ENCODE data around the gene GPR55. TPM values are rescaled to one million over a fixed set of nuclear protein-coding genes. Genes with fewer than 3 reads are reported as not detected.

The GPR55 gene
- total and polyA plus RNA-seq, 2 of the 8 experiments (the other 6 are each of a cell fraction or from before 2014, with no cell fraction given) = not detected

GRCh38 chr2:230899786-230900185 lies 25.3 kb downstream of the GPR55 start:
- Histone ChIP-seq H4K20me1 (replicated peaks in 1 of 2; ENCODE audit: control insufficient read depth in 1 of 2, insufficient read depth in 2 of 2, low read length in 2 of 2) (no peaks in the 10 kb centered on the region), H3K4ac (replicated peaks; ENCODE audit: insufficient read length, low read depth, low read length) (no peak overlapping the region), H2BK20ac (ENCODE audit: low read length) (no peak overlapping the region), H4K5ac (ENCODE audit: insufficient read length, low read depth, low read length) (no peak overlapping the region), H2BK5ac (ENCODE audit: low read depth, low read length) (no peak overlapping the region), H2BK12ac (ENCODE audit: low read depth, low read length) (no peak overlapping the region), H2BK120ac (replicated peaks; ENCODE audit: low read depth, low read length) (no peak overlapping the region), H3K18ac (ENCODE audit: extremely low read depth, low read length) (no peak overlapping the region), H3K79me2 (ENCODE audit: control insufficient read depth in 1 of 2, insufficient read depth in 2 of 2, low read length in 2 of 2) (no peaks in the 10 kb centered on the region), H3K4me1 (replicated peaks in 1 of 4; ENCODE audit: control insufficient read depth in 3 of 4, insufficient read depth in 4 of 4, low read length in 3 of 4) (peaks cover 5 to 21% (median 8%) of the 10 kb centered on the region in 4 experiments), H4K8ac (ENCODE audit: extremely low read depth, insufficient read depth, low read length) (no peak overlapping the region; the same call in 1 of the 2 replicates), H3K79me1 (ENCODE audit: low read depth, low read length) (no peaks in the 10 kb centered on the region), H2AK5ac (ENCODE audit: low read depth, low read length) (no peak overlapping the region), H3K9me3 (ENCODE audit: insufficient read depth in 2 of 2, low read depth in 1 of 2, low read length in 1 of 2) (no peaks in the 10 kb centered on the region), H4K91ac (replicated peaks; ENCODE audit: insufficient read length, low read length) (no peak overlapping the region), H2AFZ (ENCODE audit: low read length) (no peak overlapping the region), H3K27ac (ENCODE audit: low read depth, low read length) (no peak overlapping the region), H3K4me3 (ENCODE audit: extremely low read depth in 1 of 4, insufficient read depth in 2 of 4, low read depth in 3 of 4, low read length in 4 of 4) (no peak overlapping the region), H3K23me2 (ENCODE audit: low read depth, low read length) (no peaks in the 10 kb centered on the region), H2BK15ac (ENCODE audit: low read length) (no peak overlapping the region), H3K36me3 (ENCODE audit: control insufficient read depth in 2 of 4, insufficient read depth in 4 of 4, low read length in 3 of 4) (no peaks in the 10 kb centered on the region), H3K9ac (replicated peaks in 1 of 4; ENCODE audit: extremely low read depth in 1 of 4, low read depth in 3 of 4, low read length in 3 of 4) (no peak overlapping the region), H3K56ac (replicated peaks; ENCODE audit: insufficient read length, low read depth, low read length) (no peak overlapping the region), H3K14ac (ENCODE audit: insufficient read length) (no peak overlapping the region), H3K4me2 (ENCODE audit: insufficient read depth in 1 of 2, low read depth in 2 of 2, low read length in 2 of 2) (no peak overlapping the region), H3K27me3 (replicated peaks in 1 of 4; ENCODE audit: control insufficient read depth in 3 of 4, extremely low read depth in 1 of 4, insufficient read depth in 3 of 4, low read length in 3 of 4) (peaks cover 0 to 5% (median 0%) of the 10 kb centered on the region in 4 experiments; a peak in 2 of 7 replicates), H3K23ac (ENCODE audit: insufficient read length) (no peak overlapping the region)
- FAIRE-seq (no peak), DNase-seq (ENCODE audit: low read depth in 1 of 2, low spot score in 2 of 2) (no peak)
- POLR2A ChIA-PET (ENCODE audit: partially characterized antibody) = interaction anchor here (0.9 to 5.2 kb wide), 3 partner anchors 9 to 31 kb away, joined by 3 to 32 read pairs (median 3); no protein-coding TSS in a partner anchor
- CTCF ChIA-PET (ENCODE audit: partially characterized antibody) = interaction anchor here (0.6 to 21.7 kb wide), 13 partner anchors 8 to 153 kb away, joined by 3 to 332 read pairs (median 9); partner anchors contain the start of genes GPR55 and ITM2C
- no peak for TF ChIP-seq ATF2 (IDR thresholded peaks at IDR 0.05; ENCODE audit: low read length)
- no peak for TF ChIP-seq MAX (IDR thresholded peaks at IDR 0.05)
- 90% methylated on average over 4 of the region's 4 CpGs; no CpG with 5 or more reads in 1 of the 2 experiments for WGBS, 2 experiments (ENCODE audit: extremely low coverage in 1 of 2, insufficient coverage in 1 of 2, insufficient read length in 1 of 2, insufficient replicate concordance in 2 of 2, low coverage in 1 of 2, low lambda C conversion rate in 2 of 2, missing lambda C conversion rate in 1 of 2)

Data from H1 (cell line).